GM12874 (cell line): ENCODE data around the gene PREX1.

ENCODE experiments used
- CTCF ChIP-seq: IDR thresholded peaks from 2 replicates; pipeline ENCODE4 v1.5.1; 2011; ENCODE audit warnings: low read depth, mild to moderate bottlenecking, control low read depth, low read length, moderate library complexity; ENCODE audit not compliant: insufficient read depth

Gene PREX1

GRCh38 chr20:48834278-48834677 lies 6.5 kb upstream of the PREX1 start:
- TF ChIP-seq CTCF, result no peak

GRCh38 chr20:48832405-48832730 lies 4.6 kb upstream of the PREX1 start:
- no peak for TF ChIP-seq CTCF

- no peak for TF ChIP-seq CTCF
These were observed 4.1 kb upstream of the PREX1 start for GRCh38 chr20:48831718-48832404.

GRCh38 chr20:48830826-48831318 lies 3.1 kb upstream of the PREX1 start:
- no peak for TF ChIP-seq CTCF

GRCh38 chr20:48829940-48830339 lies 2.1 kb upstream of the PREX1 start:
- TF ChIP-seq CTCF, result no peak

- no peak for TF ChIP-seq CTCF
These were observed 1.1 kb upstream of the PREX1 start for GRCh38 chr20:48828734-48829460.

- no peak for TF ChIP-seq CTCF
These were observed 672 bp downstream of the PREX1 start for GRCh38 chr20:48826883-48827771.
